Esophagus muscularis mucosa (tissue), 4 donors: Measurements from ENCODE around the gene SCAMP1.

Experiments
- CTCF ChIP-seq, 3 experiments: fragments of 200-600 bp in 2 of 3; fragments of 450-650 bp in 1 of 3; sonication (generic) in 2 of 3; IDR thresholded peaks; one replicate each; pipeline ENCODE4 v1.5.1; 2017 to 2019; ENCODE audit warnings: antibody characterized with exemption in 3 of 3, mild to moderate bottlenecking in 2 of 3, moderate library complexity in 1 of 3
- EP300 ChIP-seq: sonication (generic); formaldehyde crosslinking; IDR thresholded peaks from one replicate; pipeline ENCODE4 v1.6.1; 2017; ENCODE audit warnings: antibody characterized with exemption
- POLR2AphosphoS5 ChIP-seq, 2 donors: sonication (generic); formaldehyde crosslinking; IDR thresholded peaks; one replicate each; pipeline ENCODE4 v1.6.1; 2017; ENCODE audit warnings: antibody characterized with exemption in 2 of 2

- TF ChIP-seq CTCF (IDR thresholded peaks at IDR 0.05) = no peak
- TF ChIP-seq EP300 = no peak
- TF ChIP-seq POLR2AphosphoS5 (IDR thresholded peaks at IDR 0.05) = no peak
Measured at GRCh38 chr5:78419396-78419795, 59.0 kb downstream of the SCAMP1 start.
